NCI-H187 treated with DMSO at 0.1 percent for 48 hours (cell line): ENCODE results near the gene TLE3.

ENCODE experiments used
- DNase-seq: peaks from one replicate; lab custom pipeline; 2025; lab: John Stamatoyannopoulos, UW

The TLE3 gene

DNA sequence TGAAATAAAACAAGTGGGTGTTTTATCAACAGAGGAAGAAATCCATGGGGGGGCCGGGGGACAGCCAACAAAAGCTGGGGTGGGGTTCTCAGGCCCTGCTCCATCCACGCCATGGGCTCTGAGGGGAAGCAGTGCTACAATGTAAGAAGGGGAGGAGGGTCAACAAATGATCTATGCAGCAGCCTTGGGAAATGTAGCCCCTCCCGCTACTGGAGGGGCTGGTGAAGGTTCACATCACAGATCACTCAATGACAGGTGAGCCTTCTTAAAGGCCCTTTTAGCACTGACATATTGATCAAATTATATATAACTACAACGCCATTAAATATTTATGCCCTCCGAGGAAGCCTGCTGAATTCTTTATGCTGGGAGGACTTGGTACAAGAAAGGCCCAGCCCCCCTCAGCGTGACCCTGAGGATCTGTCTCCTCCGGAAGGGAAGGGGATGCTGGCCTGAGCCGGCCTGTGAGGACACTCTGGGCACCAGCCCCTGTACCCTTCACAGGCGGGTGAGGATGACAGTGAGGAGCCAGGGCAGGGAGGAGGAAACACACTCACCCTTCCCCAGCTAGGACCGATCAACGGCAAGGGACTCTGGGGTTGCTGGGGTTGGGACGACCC, 15.3 kb downstream of the TLE3 start:
- DNase-seq = no peak

DNA sequence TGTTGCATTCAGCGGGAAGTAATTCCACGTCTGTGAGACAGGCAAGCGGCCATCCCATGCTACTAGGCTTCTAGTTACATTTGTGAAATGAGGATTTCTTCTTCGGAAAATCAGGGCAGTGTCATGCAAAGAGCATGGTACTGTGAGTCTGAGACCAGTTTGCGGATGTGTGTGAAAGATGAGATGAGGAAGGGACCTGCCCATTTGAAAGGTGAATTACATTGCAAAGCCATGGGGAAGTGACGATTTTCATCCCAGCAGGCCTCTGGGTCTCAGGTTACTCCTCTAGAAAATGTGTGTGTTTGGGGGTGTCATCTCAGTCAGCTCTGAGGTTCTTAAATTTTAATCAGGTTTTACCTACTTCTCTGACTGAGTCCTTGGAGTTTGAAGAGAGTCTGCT, 16.1 kb downstream of the TLE3 start:
- no peak for DNase-seq

DNA sequence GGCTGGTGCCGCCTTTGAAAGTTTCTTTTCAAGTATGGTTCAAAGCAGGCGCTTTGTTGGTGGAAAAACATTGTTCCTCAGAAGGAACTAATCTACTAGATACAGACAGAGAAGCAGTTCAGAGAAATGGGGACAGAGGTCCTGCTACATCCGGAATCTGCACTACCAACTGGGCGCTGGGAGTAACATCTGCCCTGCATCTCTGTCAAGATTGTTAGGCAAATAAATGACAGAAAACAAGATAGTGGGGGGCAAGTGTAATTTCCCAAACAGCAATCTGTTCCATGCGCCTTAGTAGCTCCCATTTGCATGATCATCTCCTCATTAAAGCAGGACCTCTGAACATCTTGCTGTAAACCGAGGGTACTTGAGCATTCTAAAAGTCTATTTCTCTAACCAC, 17.4 kb downstream of the TLE3 start:
- DNase-seq = no peak

DNA sequence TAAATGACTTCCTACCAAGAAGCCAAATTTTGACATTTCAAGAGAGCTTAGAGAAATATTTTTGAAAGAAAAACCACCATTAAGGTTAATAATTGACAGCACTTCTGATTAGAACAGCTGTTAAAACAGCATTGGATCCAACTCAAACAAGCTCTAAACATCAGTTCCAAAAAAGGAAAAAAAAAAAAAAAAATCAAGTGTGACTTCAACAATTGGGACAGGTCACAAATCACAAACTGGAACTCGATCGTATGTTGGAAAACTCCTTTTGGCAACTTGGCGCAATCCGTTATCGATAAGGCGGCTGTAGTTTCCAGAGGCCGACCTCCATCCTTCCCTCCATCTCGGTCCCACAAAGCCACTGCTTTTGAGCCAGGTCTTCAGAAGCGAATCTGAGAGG, 17.8 kb downstream of the TLE3 start:
- DNase-seq = no peak

DNA sequence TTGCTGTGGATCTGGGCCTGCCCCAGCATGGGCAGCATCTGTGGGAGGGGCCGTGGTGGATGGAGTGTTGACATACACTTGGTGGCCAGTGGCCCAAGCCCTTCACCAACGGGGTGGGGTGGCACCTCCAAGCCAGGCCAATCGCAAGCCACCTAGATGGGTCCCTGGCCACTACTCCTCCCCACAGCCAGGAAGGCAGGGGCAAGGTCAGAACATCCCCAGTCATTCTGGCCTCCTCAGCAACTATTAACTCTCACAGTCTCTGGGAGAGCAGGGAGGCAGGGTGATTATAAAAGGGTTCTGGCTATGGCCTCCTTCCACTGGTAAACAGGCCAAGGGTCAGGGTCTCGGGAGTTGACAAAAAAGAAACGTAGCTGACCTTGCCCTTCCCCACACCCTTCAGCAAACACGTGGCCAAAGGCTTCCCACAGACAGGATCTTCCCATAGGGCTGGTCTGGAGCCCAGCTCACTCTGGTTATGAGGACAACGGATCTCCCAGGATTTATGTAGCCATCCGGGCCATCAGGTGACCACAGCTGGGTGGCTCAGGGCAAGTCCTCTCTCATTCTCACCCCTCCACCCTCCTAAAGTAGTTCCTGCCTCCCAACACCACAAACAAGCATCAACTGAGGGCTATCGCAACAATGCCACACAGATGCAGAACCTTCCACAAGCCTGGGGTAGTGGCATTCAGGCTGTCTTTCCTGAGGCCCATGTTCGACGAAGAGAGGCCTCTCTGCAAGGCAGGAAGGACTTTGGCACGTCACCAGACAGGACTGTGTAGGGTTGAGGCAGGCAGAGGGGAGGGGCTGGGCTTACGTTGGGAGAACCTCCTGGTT, 18.9 kb downstream of the TLE3 start:
- DNase-seq = no peak

DNA sequence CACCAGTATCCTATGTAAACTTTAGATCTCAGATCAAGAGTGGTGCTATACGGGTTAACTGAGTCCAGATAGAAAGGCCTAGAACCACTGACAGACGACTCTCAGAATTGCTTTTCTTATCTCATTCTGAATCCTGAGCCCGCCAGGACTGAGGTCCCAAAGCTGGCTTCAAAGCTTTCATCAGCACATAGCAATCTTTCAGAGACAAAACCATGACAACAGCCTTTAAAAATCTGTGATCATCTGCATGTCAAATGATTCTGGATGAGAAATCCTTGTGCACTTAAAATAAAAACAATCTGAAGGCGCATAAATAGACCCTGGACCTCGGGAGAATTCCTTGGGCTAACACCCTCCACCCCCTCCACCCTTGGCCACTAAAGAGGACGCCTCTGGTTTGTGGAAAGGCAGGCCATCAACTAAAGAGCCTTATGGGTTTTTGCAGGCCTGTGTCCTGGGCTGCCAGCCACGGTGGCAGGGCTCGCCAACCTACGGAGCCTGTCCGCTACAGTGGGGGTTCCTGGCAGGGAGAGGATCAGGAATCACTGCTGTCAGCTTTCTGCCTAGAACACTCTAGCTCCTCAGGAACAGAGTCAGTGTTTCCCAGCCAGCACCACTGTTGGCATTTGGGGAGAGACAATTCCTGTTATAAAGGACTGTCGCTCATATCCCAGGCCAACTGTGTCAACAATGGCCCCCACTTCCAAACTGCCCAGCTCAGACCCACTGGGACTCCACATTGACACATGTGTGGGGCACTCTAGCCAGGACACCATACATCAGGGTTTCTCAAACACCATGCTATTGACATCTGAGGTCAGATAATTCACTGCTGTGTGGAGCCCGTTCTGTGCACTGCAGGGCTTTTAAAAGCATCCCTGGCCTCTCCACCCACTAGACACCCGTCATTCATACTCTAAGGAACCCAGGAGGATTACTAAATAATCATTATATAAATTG, 20.2 kb downstream of the TLE3 start:
- no peak for DNase-seq

DNA sequence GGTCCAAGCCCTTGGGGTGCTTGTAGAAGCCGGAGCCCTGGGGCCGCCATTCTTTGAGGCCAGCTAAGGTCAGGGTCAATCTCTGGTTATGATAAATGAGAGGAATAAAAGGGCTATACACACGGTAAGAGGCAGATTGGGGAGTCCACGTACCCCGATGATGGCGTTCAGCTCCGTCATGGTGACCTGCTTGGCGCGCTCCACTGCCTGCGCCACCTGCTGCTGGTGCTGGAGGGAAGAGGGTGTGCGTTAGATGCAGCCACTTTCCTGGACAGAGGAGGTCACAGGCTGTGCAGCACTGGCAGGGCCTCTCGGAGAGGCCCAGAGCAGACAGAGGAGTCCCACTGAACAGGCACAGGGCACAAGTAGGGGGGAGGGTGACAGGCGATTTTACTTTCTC, 23.3 kb downstream of the TLE3 start:
- no peak for DNase-seq

DNA sequence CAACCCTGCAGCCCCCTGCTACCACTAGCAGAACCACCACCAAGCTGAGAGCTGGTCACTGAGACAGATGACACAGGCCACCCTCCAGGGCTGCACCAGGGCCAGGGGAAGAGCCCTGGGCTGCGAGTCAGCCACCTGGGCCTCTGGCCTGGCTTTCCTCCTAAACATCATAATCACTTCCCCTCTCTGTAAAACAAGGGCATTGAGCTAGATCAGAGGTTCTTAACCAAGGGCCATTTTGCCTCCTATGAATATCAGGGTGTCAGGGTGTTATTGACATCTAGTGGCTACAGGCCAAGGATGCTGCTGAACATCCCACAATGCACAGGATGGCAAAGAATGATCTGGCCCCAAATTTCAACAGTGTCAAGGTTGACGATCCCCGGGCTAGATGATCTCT, 25.2 kb downstream of the TLE3 start:
- DNase-seq = no peak

DNA sequence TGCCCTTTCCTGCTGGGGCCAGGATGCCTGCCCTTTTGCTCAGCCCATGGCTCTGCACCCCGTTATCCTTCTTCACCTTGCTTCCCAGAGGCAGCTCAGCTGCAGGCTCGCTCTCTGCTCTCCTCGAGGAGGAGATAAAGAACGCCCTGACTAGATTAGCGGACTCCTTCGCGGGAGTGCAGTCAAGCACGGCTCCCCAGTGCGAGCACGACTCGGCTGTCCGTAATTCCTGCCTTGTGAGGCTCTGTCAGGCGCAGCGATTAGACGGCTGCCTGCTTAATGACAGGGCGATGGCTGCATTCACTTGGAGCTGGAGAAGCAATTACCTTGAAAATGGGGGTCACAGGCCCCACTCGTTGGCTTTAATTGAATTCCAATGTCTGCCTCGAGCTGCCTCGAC, 25.9 kb downstream of the TLE3 start:
- no peak for DNase-seq

DNA sequence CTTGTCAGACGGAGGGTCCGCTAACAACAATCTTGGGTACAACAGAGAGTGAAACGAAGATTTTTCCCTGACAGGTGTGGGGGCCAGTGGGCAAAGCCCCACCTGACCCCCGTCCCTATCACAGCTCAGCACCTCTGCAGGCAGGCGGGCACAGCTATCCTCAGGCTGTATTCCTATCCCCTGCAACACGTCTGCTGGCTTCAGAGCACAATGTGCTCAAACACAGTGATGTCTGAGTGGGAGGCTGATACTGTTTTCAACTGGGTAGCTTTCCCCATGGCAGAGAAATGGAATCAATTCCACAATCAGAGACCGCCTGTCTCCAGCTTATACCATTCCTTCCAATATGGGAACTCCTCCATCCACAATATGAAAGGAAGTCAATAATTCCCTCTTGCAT, 28.0 kb downstream of the TLE3 start:
- DNase-seq = no peak

DNA sequence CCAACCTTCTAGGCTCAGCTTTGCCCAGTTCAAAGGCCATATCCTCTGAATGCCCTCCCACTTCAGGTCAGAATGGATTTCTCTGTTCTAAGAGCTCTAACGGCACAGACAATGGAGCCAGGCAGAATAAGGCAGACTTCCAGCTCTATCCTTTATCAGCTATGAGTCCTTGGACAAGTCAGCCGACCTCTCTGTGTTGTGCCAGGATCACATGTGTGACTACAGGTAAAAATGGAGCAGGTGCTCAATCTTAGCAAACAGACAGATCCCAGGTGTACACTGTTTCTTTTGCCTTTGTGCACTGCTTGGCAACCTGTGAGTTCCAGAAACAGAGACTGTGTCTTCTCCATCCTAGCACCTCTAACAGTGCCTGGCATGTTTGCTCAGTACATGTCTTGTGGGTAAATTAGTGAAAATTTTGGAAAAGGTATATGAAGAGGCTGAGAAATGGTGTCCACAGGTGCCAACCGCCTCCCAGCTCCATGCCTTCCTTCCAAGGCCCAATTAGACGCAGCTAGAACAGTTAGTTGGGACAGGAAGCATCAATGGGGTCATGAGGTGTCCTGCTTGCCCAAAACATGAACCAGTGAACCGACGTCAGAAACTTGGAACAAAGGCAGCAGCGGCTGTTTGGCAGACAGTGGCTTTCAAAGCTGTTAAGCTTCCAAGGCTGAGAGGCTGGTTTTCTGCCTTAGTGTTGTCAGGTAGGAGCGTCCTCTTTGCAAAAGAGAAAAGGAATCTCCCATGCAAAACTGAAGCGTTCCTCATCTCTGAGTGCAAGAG, 28.7 kb downstream of the TLE3 start:
- no peak for DNase-seq

DNA sequence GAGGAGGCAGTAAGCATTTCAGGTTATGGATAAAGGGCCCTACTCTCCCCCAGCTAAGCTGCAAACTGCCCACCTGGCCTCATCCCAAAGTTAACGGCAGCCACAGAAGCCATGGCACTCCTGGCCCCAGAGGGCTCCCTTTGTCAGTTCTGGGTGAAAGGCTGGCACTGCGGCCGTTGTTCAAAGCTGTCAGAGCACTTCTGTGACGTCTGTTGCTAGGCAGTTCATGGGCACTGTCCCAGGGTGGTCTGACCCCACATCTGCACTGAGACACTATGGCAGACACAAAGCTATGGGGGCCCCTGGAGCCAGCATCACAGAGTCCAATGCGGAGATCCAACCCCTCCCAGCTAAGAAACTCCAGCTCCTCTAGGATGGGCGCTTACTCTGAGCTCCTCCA, 30.0 kb downstream of the TLE3 start:
- DNase-seq = no peak

DNA sequence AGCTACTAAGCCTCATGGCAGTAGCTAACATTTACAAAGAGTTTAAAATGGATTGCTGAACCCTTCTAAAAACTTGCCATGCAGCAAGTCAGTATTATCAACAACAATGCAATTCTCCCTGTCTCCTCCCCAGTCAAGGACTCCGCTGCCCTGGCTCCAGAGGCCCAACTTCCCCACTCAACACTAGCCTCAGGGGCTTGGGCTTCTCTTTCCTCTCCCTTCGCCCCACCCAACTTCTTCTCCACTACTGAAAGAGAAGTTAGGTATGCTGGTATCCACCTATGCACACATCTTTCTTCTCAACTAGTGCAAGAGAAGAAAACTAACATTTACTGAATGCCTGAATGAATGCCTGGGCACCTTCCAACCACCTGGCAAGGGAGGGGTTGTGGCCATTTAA, 30.7 kb downstream of the TLE3 start:
- DNase-seq = no peak

DNA sequence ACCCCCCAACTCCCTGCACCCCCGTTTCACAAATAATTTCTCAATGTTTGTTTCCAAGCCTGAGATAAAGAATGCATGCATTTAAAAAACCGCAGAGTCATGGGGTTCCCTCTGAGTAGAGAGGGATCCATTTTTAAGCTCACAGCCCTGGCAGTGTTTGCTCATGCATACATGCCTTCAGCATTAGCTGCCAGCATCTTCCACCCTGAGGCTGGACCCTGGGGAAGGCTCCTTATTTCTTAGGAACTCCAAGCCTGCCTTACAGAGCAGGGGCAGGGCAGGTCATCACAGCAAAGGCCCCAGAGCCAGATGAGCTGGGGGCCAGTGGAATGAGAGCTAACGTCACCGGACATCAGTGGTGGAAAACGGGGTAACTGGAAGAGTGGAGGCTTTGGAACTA, 31.3 kb downstream of the TLE3 start:
- no peak for DNase-seq

DNA sequence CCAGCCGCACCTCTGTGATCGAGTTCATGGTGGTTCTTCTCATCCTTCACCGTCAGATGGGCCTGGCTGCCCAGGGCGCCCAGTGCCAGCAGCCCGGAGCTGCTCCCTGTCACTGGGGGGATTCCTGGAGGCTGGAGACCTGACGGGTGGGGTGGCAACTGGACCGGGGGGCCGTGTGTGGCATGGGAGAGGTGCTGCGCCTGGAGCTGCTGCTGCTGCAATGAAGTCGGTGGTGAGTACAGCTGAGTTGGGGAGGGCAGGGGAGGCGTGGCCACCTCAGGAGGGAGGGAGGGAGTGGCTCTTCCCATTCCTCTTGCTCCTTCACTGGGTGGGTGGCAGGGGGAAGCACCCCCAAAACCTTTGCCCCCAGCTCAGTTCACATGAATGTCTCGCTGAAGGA, 31.7 kb downstream of the TLE3 start:
- DNase-seq = no peak

DNA sequence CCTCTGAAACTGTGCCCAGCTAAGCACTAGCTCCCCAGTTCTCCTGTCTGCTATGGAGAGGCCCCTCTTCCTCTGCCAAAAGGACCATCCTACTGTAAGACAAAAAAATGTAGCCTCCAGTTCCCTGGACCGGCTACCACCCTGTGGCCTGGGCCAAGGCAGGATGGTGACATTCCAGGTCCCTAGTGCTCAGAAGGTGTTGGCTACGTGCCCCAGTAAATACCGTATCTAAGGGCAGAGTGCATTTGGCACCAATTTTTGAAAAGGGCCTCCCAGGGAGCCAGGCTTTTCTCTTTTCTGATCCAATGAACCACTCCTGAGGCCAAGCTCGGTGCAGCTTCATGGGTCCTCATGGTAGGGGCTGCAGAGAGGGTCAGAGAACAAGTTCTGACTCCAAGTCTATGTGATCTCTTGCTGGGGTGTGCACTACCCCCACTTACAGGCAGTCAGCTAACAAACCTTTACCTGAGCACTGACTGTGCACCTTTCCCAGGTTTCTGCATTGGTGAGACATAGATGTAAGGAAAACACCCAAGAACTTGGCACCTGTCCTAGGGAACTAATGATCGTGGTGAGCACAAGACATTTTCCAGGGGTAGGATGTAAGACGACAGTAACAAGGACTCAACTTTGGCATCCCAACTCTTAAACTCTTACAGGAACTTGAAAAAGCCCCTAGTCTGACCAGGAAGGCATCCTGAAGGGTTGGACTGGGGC, 32.6 kb downstream of the TLE3 start:
- no peak for DNase-seq

DNA sequence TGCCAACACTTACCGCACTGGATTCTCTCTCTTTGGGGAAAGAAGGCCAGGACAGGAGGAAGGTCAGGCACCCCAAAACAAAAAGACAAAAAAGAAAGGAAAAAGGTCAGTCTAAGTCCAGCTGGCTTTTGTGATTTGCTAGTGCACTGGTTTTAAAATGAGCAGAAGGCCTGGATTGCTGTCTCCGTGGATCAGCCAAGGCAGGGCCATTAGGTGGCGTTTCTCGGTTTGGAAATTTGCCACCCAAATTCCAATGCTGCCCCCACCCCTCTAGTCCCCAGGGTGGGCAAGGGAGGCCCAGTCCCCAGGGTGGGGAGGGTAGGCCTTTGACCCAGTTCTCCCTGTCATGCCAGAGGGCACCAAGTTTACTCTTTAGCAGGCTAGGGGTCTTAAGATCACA, 33.3 kb downstream of the TLE3 start:
- no peak for DNase-seq

DNA sequence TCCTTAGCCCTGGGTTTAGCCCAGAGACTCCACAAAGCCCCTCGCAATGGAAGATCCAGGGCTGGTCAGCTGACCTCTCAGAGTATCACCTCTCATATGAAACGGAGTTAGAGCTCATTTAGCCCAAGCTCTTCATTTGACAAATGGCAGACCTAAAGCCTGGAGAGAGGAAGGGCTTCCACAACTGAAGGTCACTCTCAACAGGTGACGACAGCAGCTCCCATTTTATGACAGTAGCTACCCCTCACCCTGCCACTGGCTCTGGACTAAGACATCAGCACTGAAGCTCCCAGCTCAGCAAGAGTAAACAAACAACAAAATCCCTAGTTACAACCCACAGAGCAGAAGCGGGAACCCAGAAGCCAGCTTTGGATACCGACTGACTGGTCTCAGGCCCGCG, 33.7 kb downstream of the TLE3 start:
- DNase-seq = no peak

DNA sequence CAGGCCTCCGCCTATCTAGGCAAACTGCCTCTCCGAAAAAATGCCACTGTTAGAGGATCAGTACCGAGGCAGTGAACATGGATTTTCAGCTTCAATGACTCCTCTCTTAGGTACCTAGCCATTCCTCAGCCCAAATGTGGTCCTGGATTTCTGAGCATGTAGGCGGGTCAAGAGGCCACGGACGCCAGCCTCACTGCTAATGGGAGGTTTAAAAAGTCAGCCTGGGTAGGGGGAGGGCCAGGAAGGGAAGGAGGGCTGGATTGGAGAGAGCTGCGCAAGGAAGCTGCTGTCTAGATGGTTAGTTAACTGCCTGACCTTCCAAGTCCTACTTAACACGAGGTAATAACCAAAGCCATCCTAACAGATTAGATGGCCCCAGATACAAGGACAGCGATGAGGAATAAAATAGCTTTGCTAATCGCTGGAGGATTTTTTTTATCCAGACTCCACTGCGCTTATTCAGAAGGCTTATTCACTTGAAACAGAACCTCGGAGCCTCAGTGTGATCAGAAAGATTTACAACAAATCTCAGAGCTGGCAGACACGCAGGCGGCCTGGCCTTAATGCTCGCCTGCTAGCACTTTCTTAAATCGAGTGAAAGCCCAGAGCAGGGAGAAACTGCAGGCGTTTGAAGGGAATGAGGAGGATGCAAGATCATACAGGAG, 34.3 kb downstream of the TLE3 start:
- no peak for DNase-seq

DNA sequence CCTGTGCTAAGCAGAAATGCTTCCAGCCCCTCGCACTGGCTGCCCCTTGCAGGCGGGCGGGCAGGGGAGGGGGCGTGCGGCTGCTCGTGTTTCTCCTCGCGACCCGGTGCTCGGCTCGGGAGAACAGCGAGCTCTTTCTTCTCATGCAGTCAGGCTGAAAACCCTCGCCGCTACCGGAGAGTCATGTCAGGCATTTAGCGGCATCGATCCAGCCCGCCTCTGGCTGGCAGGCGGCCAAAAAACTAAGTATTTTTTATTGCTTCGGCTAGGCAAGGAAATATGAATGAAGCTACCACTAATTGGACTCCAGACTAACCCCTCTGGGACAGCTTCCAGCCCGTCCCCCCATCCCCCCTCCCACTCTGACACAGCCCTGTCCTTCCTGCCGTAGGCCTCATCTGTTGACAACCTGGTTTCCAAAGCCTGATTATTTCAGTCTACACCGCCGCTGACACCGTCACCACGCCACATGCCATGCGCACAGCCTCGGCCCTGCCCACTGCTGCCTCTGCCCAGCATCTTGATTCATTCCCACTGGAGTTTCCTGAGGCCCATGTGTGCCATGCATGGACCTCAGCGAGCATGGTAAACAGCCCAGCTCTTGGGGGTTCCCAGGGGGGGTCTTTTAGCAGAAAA, 35.3 kb downstream of the TLE3 start:
- DNase-seq = peak; percentile 96
